RWPE2 (cell line): ENCODE results near the gene DESI1.
A peak's percentile ranks its signal among the peaks of the same experiment; 100 is the strongest.

ENCODE experiments used
- ATAC-seq: fragments of 200-7000 bp; cut with Tn5 transposase; 3 replicates; pipeline ENCODE4 v1.9.1; 2021; ENCODE audit warnings: low read depth
- DNase-seq: peaks from one replicate; pipeline ENCODE4 v3.0.0-alpha.2; 2020; ENCODE audit warnings: low spot score
- H3K27ac ChIP-seq: fragments of 450-650 bp; 2 replicates; pipeline ENCODE4 v1.5.1; 2017; ENCODE audit warnings: mild to moderate bottlenecking; ENCODE audit not compliant: poor library complexity, severe bottlenecking
- H3K27me3 ChIP-seq: fragments of 250-450 bp; sonication (Bioruptor Pico); 2 replicates; pipeline ENCODE4 v1.5.1; 2021; ENCODE audit warnings: mild to moderate bottlenecking, moderate library complexity; ENCODE audit not compliant: insufficient read depth, poor library complexity, severe bottlenecking
- H3K36me3 ChIP-seq: fragments of 250-450 bp; sonication (Bioruptor Pico); 2 replicates; pipeline ENCODE4 v1.5.1; 2020; ENCODE audit warnings: low read depth, mild to moderate bottlenecking, moderate library complexity
- H3K4me1 ChIP-seq: fragments of 250-450 bp; sonication (Bioruptor Pico); 2 replicates; pipeline ENCODE4 v1.5.1; 2021; ENCODE audit warnings: mild to moderate bottlenecking, moderate library complexity; ENCODE audit not compliant: insufficient read depth, poor library complexity, severe bottlenecking
- H3K4me3 ChIP-seq: fragments of 250-450 bp; sonication (Bioruptor Pico); 2 replicates; pipeline ENCODE4 v1.5.1; 2021; ENCODE audit warnings: mild to moderate bottlenecking, moderate library complexity; ENCODE audit not compliant: severe bottlenecking
- H3K9me3 ChIP-seq: fragments of 250-450 bp; sonication (Bioruptor Pico); 2 replicates; pipeline ENCODE4 v1.5.1; 2021; ENCODE audit warnings: mild to moderate bottlenecking, moderate library complexity; ENCODE audit not compliant: severe bottlenecking
- CTCF ChIP-seq: fragments of 450-650 bp; IDR thresholded peaks from one replicate; pipeline ENCODE4 v1.5.1; 2017; ENCODE audit warnings: mild to moderate bottlenecking, moderate library complexity; ENCODE audit not compliant: poor library complexity, severe bottlenecking

The DESI1 gene

GRCh38 chr22:41621911-41622179, 1.0 kb upstream of the DESI1 start:
- Histone ChIP-seq H3K4me3 (peak overlapping the region; percentile 59), H3K4me1 (peaks cover 13% of the 10 kb centered on the region), H3K27me3 (no peaks in the 10 kb centered on the region), H3K36me3 (peaks cover 49% of the 10 kb centered on the region), H3K27ac (peak overlapping the region; percentile 80), H3K9me3 (no peaks in the 10 kb centered on the region)
- ATAC-seq (no peak), DNase-seq (no peak)
- no peak for TF ChIP-seq CTCF

- Histone ChIP-seq H3K27ac (peak within 1 kb of the TSS; percentile 80), H3K4me1 (peaks cover 13% of the 10 kb centered on the region), H3K4me3 (peak within 1 kb of the TSS; percentile 59), H3K27me3 (no peaks in the 10 kb centered on the region), H3K9me3 (no peaks in the 10 kb centered on the region), H3K36me3 (peaks cover 44% of the 10 kb centered on the region)
- peak; percentile 99 for DNase-seq
- peak; percentile 78 for ATAC-seq
- no peak for TF ChIP-seq CTCF
Measured at GRCh38 chr22:41621099-41621910, 462 bp upstream of the DESI1 start, which contains the start of gene XRCC6. XRCC6 (plus strand) TSS chr22:41621295; CDS start chr22:41622005, 710 bp downstream.

- H3K27ac ChIP-seq = peak overlapping the region; percentile 80
Measured at GRCh38 chr22:41619979-41620588, 759 bp downstream of the DESI1 start.

GRCh38 chr22:41613456-41613855, 7.4 kb downstream of the DESI1 start:
- no peak overlapping the region for H3K27ac ChIP-seq
- H3K27me3 ChIP-seq = no peaks in the 10 kb centered on the region
- peaks cover 19% of the 10 kb centered on the region for H3K36me3 ChIP-seq
- DNase-seq (no peak), ATAC-seq (no peak)
- H3K9me3 ChIP-seq = no peaks in the 10 kb centered on the region
- no peaks in the 10 kb centered on the region for H3K4me1 ChIP-seq
- TF ChIP-seq CTCF = no peak
- no peak overlapping the region for H3K4me3 ChIP-seq

More at GRCh38 chr22:41619979-41620588, 759 bp downstream of the DESI1 start:
- peak; percentile 56 for ATAC-seq
- H3K27me3 ChIP-seq = no peaks in the 10 kb centered on the region
- peak overlapping the region; percentile 59 for H3K4me3 ChIP-seq
- H3K4me1 ChIP-seq = peaks cover 13% of the 10 kb centered on the region
- TF ChIP-seq CTCF = no peak
- peaks cover 37% of the 10 kb centered on the region for H3K36me3 ChIP-seq
- no peaks in the 10 kb centered on the region for H3K9me3 ChIP-seq
- no peak for DNase-seq
